ENCODE results near the gene TDRD5. TPM values are rescaled to one million over a fixed set of nuclear protein-coding genes. Genes with fewer than 3 reads are reported as not detected.
"Not testable (repeated sequence)": the region's sequence is repeated elsewhere in the genome, so short reads cannot be mapped to it uniquely, and the experiment has no call there.

Gene TDRD5
- total RNA-seq, 4 donors from 2014 or later = 0.76 TPM; not detected in 3

- H3K9me3 ChIP-seq = no peaks in the 10 kb centered on the region
- no peaks in the 10 kb centered on the region for H3K36me3 ChIP-seq
- intact Hi-C loops (cut with DNase I; ENCODE audit: low total_unique reads) = no loop called here
- TF ChIP-seq CTCF (IDR thresholded peaks at IDR 0.05) = no peak
- TF ChIP-seq POLR2A (IDR thresholded peaks at IDR 0.05) = no peak
- no peak for DNase-seq
- no peak overlapping the region for H3K4me3 ChIP-seq
- no peaks in the 10 kb centered on the region for H3K27me3 ChIP-seq
- no peak overlapping the region for H3K27ac ChIP-seq
- no peaks in the 10 kb centered on the region for H3K4me1 ChIP-seq
These were observed 69.4 kb downstream of the TDRD5 start for GRCh38 chr1:179661018-179661417.

- no peak for DNase-seq
- Histone ChIP-seq H3K36me3 (no peaks in the 10 kb centered on the region), H3K27ac (no peak overlapping the region), H3K9me3 (no peaks in the 10 kb centered on the region), H3K27me3 (no peaks in the 10 kb centered on the region), H3K4me3 (no peak overlapping the region), H3K4me1 (no peaks in the 10 kb centered on the region)
- TF ChIP-seq CTCF (IDR thresholded peaks at IDR 0.05) = no peak
- no peak for TF ChIP-seq POLR2A (IDR thresholded peaks at IDR 0.05)
- intact Hi-C loops (cut with DNase I; ENCODE audit: low total_unique reads) = no loop called here
These were observed 72.2 kb downstream of the TDRD5 start for GRCh38 chr1:179663810-179664209.

GRCh38 chr1:179677882-179678281, 86.2 kb downstream of the TDRD5 start:
- H3K27me3 ChIP-seq = no peaks in the 10 kb centered on the region
- no peaks in the 10 kb centered on the region for H3K36me3 ChIP-seq
- intact Hi-C loops (cut with DNase I; ENCODE audit: low total_unique reads) = no loop called here
- no peak for DNase-seq
- TF ChIP-seq POLR2A (IDR thresholded peaks at IDR 0.05) (no peak), CTCF (IDR thresholded peaks at IDR 0.05) (no peak)
- no peaks in the 10 kb centered on the region for H3K9me3 ChIP-seq
- H3K27ac ChIP-seq = no peak overlapping the region
- no peak overlapping the region for H3K4me3 ChIP-seq
- no peaks in the 10 kb centered on the region for H3K4me1 ChIP-seq

GRCh38 chr1:179694530-179694929, 102.9 kb downstream of the TDRD5 start:
- H3K4me3 ChIP-seq; intact Hi-C loops (cut with DNase I; ENCODE audit: low total_unique reads): not testable (repeated sequence)

GRCh38 chr1:179702946-179703539, 111.4 kb downstream of the TDRD5 start:
- TF ChIP-seq CTCF (IDR thresholded peaks at IDR 0.05) = no peak
- no peak for TF ChIP-seq POLR2A (IDR thresholded peaks at IDR 0.05)
- H3K4me1 ChIP-seq = no peaks in the 10 kb centered on the region
- no peak for DNase-seq
- no peaks in the 10 kb centered on the region for H3K9me3 ChIP-seq
- intact Hi-C loops (cut with DNase I; ENCODE audit: low total_unique reads) = no loop called here
- no peak overlapping the region for H3K4me3 ChIP-seq
- no peak overlapping the region for H3K27ac ChIP-seq
- no peaks in the 10 kb centered on the region for H3K36me3 ChIP-seq
- no peaks in the 10 kb centered on the region for H3K27me3 ChIP-seq

More at GRCh38 chr1:179694530-179694929, 102.9 kb downstream of the TDRD5 start:
- DNase-seq, H3K27me3 ChIP-seq, H3K27ac ChIP-seq, H3K9me3 ChIP-seq, H3K4me1 ChIP-seq, H3K36me3 ChIP-seq: not testable (repeated sequence)
